Osteocyte (in vitro differentiated cells): ENCODE results near the gene PUM2. TPM values are rescaled to one million over a fixed set of nuclear protein-coding genes. Genes with fewer than 3 reads are reported as not detected.

Experiments used
- DNase-seq: peaks from one replicate; pipeline ENCODE4 v3.0.0; 2021; ENCODE audit warnings: mixed read lengths; ENCODE audit not compliant: unreplicated experiment; ENCODE audit errors: extremely low spot score
- H3K27ac Mint-ChIP-seq: one replicate; pipeline ENCODE4 v1.8.0; 2021; ENCODE audit warnings: mild to moderate bottlenecking, mixed read lengths; ENCODE audit not compliant: unreplicated experiment
- H3K27me3 Mint-ChIP-seq: one replicate; pipeline ENCODE4 v1.8.0; 2021; ENCODE audit warnings: mixed read lengths; ENCODE audit not compliant: unreplicated experiment
- H3K36me3 Mint-ChIP-seq: one replicate; pipeline ENCODE4 v1.8.0; 2021; ENCODE audit warnings: mixed read lengths; ENCODE audit not compliant: unreplicated experiment
- H3K4me1 Mint-ChIP-seq: one replicate; pipeline ENCODE4 v1.8.0; 2021; ENCODE audit warnings: mixed read lengths; ENCODE audit not compliant: unreplicated experiment
- H3K4me3 Mint-ChIP-seq: one replicate; pipeline ENCODE4 v1.8.0; 2021; ENCODE audit warnings: mild to moderate bottlenecking, moderate library complexity, mixed read lengths; ENCODE audit not compliant: unreplicated experiment
- H3K9me3 Mint-ChIP-seq: one replicate; pipeline ENCODE4 v1.8.0; 2021; ENCODE audit warnings: mixed read lengths; ENCODE audit not compliant: unreplicated experiment
- CTCF ChIP-seq: fragments of 200-600 bp; sonication (generic); IDR thresholded peaks from 2 replicates; pipeline ENCODE4 v1.5.0; 2021; ENCODE audit warnings: antibody characterized with exemption, mild to moderate bottlenecking, moderate library complexity
- total RNA-seq: library from RNA; stranded (reverse); gene quantifications from 2 replicates; pipeline ENCODE4 v1.2.1, GENCODE V29; 2021

Gene PUM2
- total RNA-seq, 1 donor from 2014 or later: 82.2 TPM

GRCh38 chr2:20343128-20343527 is 7.5 kb downstream of the PUM2 start:
- Mint-ChIP-seq H3K4me1 (peaks cover 40% of the 10 kb centered on the region), H3K9me3 (no peaks in the 10 kb centered on the region), H3K27ac (no peak overlapping the region), H3K36me3 (no peaks in the 10 kb centered on the region), H3K27me3 (no peaks in the 10 kb centered on the region), H3K4me3 (no peak overlapping the region)
- no peak for DNase-seq
- no peak for TF ChIP-seq CTCF

- no peaks in the 10 kb centered on the region for H3K27me3 Mint-ChIP-seq
- H3K36me3 Mint-ChIP-seq: no peaks in the 10 kb centered on the region
- H3K9me3 Mint-ChIP-seq: no peaks in the 10 kb centered on the region
- H3K4me3 Mint-ChIP-seq: no peak overlapping the region
- peaks cover 24% of the 10 kb centered on the region for H3K4me1 Mint-ChIP-seq
- no peak for TF ChIP-seq CTCF
- DNase-seq: no peak
- H3K27ac Mint-ChIP-seq: no peak overlapping the region
Measured at GRCh38 chr2:20339012-20339411, 11.6 kb downstream of the PUM2 start.

- peaks cover 9% of the 10 kb centered on the region for H3K9me3 Mint-ChIP-seq
- peaks cover 28% of the 10 kb centered on the region for H3K4me1 Mint-ChIP-seq
- DNase-seq: no peak
- TF ChIP-seq CTCF: no peak
- H3K27me3 Mint-ChIP-seq: no peaks in the 10 kb centered on the region
- H3K27ac Mint-ChIP-seq: no peak overlapping the region
- H3K36me3 Mint-ChIP-seq: peaks cover 8% of the 10 kb centered on the region
- no peak overlapping the region for H3K4me3 Mint-ChIP-seq
Measured at GRCh38 chr2:20334605-20335203, 15.9 kb downstream of the PUM2 start.

- peaks cover 29% of the 10 kb centered on the region for H3K4me1 Mint-ChIP-seq
Measured at GRCh38 chr2:20333738-20334137, 16.9 kb downstream of the PUM2 start.

GRCh38 chr2:20330192-20330591 is 20.5 kb downstream of the PUM2 start:
- peaks cover 37% of the 10 kb centered on the region for H3K4me1 Mint-ChIP-seq
- H3K9me3 Mint-ChIP-seq: peaks cover 12% of the 10 kb centered on the region
- no peak overlapping the region for H3K4me3 Mint-ChIP-seq
- peaks cover 20% of the 10 kb centered on the region for H3K36me3 Mint-ChIP-seq
- no peak overlapping the region for H3K27ac Mint-ChIP-seq
- H3K27me3 Mint-ChIP-seq: no peaks in the 10 kb centered on the region
- no peak for DNase-seq
- TF ChIP-seq CTCF: no peak

More at GRCh38 chr2:20333738-20334137, 16.9 kb downstream of the PUM2 start:
- H3K27ac Mint-ChIP-seq: no peak overlapping the region
- TF ChIP-seq CTCF: no peak
- DNase-seq: no peak
- no peaks in the 10 kb centered on the region for H3K27me3 Mint-ChIP-seq
- no peak overlapping the region for H3K4me3 Mint-ChIP-seq
- H3K9me3 Mint-ChIP-seq: peaks cover 9% of the 10 kb centered on the region
- peaks cover 11% of the 10 kb centered on the region for H3K36me3 Mint-ChIP-seq
